ENCODE data around the gene CACNB1. TPM values are rescaled to one million over a fixed set of nuclear protein-coding genes. Genes with fewer than 3 reads are reported as not detected.

The CACNB1 gene
- total and polyA plus RNA-seq, 2 experiments from 2014 or later = 6.6 to 7.1 TPM

- Histone ChIP-seq H3K9ac (no peak overlapping the region), H3K4me2 (ENCODE audit: unreplicated experiment) (no peak overlapping the region), H3K4me1 (ENCODE audit: insufficient read depth) (0 out of 2 replicates have a peak, but pooled peaks cover 4% of the 10 kb centered on the region), H3K9me2 (ENCODE audit: insufficient read depth) (no peaks in the 10 kb centered on the region), H3K79me2 (ENCODE audit: insufficient read depth) (no peaks in the 10 kb centered on the region), H2AFZ (no peak overlapping the region), H3K9me3 (ENCODE audit: low read depth) (no peaks in the 10 kb centered on the region), H3F3A (ENCODE audit: insufficient read depth) (no peaks in the 10 kb centered on the region), H3K27me3 (replicated peaks; ENCODE audit: insufficient read depth) (no peaks in the 10 kb centered on the region; the same call in 1 of the 2 replicates), H3K27ac (no peak overlapping the region), H3K4me3 (no peak overlapping the region), H3K36me3 (ENCODE audit: low read depth) (no peaks in the 10 kb centered on the region), H4K20me1 (ENCODE audit: insufficient read depth) (no peaks in the 10 kb centered on the region)
- WGBS, 2 experiments (ENCODE audit: low coverage in 1 of 2, low lambda C conversion rate in 2 of 2, missing lambda C conversion rate in 2 of 2) = 3 to 5% methylated on average over 2 of the region's 2 CpGs
- TF ChIP-seq EZH2 (IDR thresholded peaks at IDR 0.05; ENCODE audit: insufficient read depth, poor library complexity, severe bottlenecking) (no peak), EZH2phosphoT487 (IDR thresholded peaks at IDR 0.05; ENCODE audit: insufficient read depth, low read depth) (no peak)
- no peak for DNase-seq
- in situ Hi-C loops (cut with MboI) = no loop called here
Observed at GRCh38 chr17:39167476-39167875, 30.0 kb downstream of the CACNB1 start.

GRCh38 chr17:39166437-39167335, 30.8 kb downstream of the CACNB1 start:
- TF ChIP-seq EZH2phosphoT487 (IDR thresholded peaks at IDR 0.05; ENCODE audit: insufficient read depth, low read depth) (no peak), EZH2 (IDR thresholded peaks at IDR 0.05; ENCODE audit: insufficient read depth, poor library complexity, severe bottlenecking) (no peak)
- Histone ChIP-seq H3K4me2 (ENCODE audit: unreplicated experiment) (no peak overlapping the region), H3K9me3 (ENCODE audit: low read depth) (no peaks in the 10 kb centered on the region), H3K9ac (no peak overlapping the region), H3K9me2 (ENCODE audit: insufficient read depth) (no peaks in the 10 kb centered on the region), H3K4me3 (no peak overlapping the region), H3K27ac (no peak overlapping the region), H3K4me1 (ENCODE audit: insufficient read depth) (0 out of 2 replicates have a peak, but pooled peaks cover 4% of the 10 kb centered on the region), H4K20me1 (ENCODE audit: insufficient read depth) (no peaks in the 10 kb centered on the region), H3F3A (ENCODE audit: insufficient read depth) (no peaks in the 10 kb centered on the region), H3K27me3 (replicated peaks; ENCODE audit: insufficient read depth) (no peaks in the 10 kb centered on the region; the same call in 1 of the 2 replicates), H3K79me2 (ENCODE audit: insufficient read depth) (no peaks in the 10 kb centered on the region), H3K36me3 (ENCODE audit: low read depth) (no peaks in the 10 kb centered on the region), H2AFZ (no peak overlapping the region)
- WGBS, 2 experiments (ENCODE audit: low coverage in 1 of 2, low lambda C conversion rate in 2 of 2, missing lambda C conversion rate in 2 of 2) = 76 to 77% methylated on average over 7 of the region's 7 CpGs
- DNase-seq = no peak
- in situ Hi-C loops (cut with MboI) = no loop called here

- 68 to 70% methylated on average over 17 of the region's 17 CpGs for WGBS, 2 experiments (ENCODE audit: low coverage in 1 of 2, low lambda C conversion rate in 2 of 2, missing lambda C conversion rate in 2 of 2)
Observed at GRCh38 chr17:39165841-39166349, 31.6 kb downstream of the CACNB1 start, which contains the start of gene ARL5C. Gene ARL5C, minus strand, starts transcription at chr17:39166161. Its CDS starts 401 bp downstream, at chr17:39165760.

GRCh38 chr17:39165178-39165840, 32.2 kb downstream of the CACNB1 start:
- Histone ChIP-seq H3K4me1 (ENCODE audit: insufficient read depth) (0 out of 2 replicates have a peak, but pooled peaks cover 4% of the 10 kb centered on the region), H3K36me3 (ENCODE audit: low read depth) (no peaks in the 10 kb centered on the region), H3K27me3 (replicated peaks; ENCODE audit: insufficient read depth) (no peaks in the 10 kb centered on the region; the same call in 1 of the 2 replicates), H3K9me3 (ENCODE audit: low read depth) (no peaks in the 10 kb centered on the region), H3F3A (ENCODE audit: insufficient read depth) (no peaks in the 10 kb centered on the region), H3K79me2 (ENCODE audit: insufficient read depth) (no peaks in the 10 kb centered on the region), H3K9ac (peak overlapping the region; percentile 42), H4K20me1 (ENCODE audit: insufficient read depth) (no peaks in the 10 kb centered on the region), H3K9me2 (ENCODE audit: insufficient read depth) (no peaks in the 10 kb centered on the region), H3K4me3 (peak overlapping the region; percentile 63), H3K4me2 (ENCODE audit: unreplicated experiment) (peak overlapping the region; percentile 88), H3K27ac (no peak overlapping the region), H2AFZ (peak overlapping the region; percentile 86)
- peak; percentile 18 for DNase-seq
- in situ Hi-C loops (cut with MboI) = no loop called here
- TF ChIP-seq EZH2phosphoT487 (IDR thresholded peaks at IDR 0.05; ENCODE audit: insufficient read depth, low read depth) (no peak), EZH2 (IDR thresholded peaks at IDR 0.05; ENCODE audit: insufficient read depth, poor library complexity, severe bottlenecking) (no peak)
- WGBS, 2 experiments (ENCODE audit: low coverage in 1 of 2, low lambda C conversion rate in 2 of 2, missing lambda C conversion rate in 2 of 2) = 13 to 24% methylated on average over 39 to 50 of the region's 51 CpGs

More at GRCh38 chr17:39165841-39166349, 31.6 kb downstream of the CACNB1 start, which contains the start of gene ARL5C:
- in situ Hi-C loops (cut with MboI) = no loop called here
- Histone ChIP-seq H3K9ac (peak within 1 kb of the TSS; percentile 42), H3K79me2 (ENCODE audit: insufficient read depth) (no peaks in the 10 kb centered on the region), H3K27ac (no peak within 1 kb of the TSS), H3K9me2 (ENCODE audit: insufficient read depth) (no peaks in the 10 kb centered on the region), H3K4me3 (peak within 1 kb of the TSS; percentile 63), H3K4me2 (ENCODE audit: unreplicated experiment) (peak within 1 kb of the TSS; percentile 88), H3F3A (ENCODE audit: insufficient read depth) (no peaks in the 10 kb centered on the region), H3K36me3 (ENCODE audit: low read depth) (no peaks in the 10 kb centered on the region), H3K9me3 (ENCODE audit: low read depth) (no peaks in the 10 kb centered on the region), H3K27me3 (replicated peaks; ENCODE audit: insufficient read depth) (no peaks in the 10 kb centered on the region; the same call in 1 of the 2 replicates), H2AFZ (peak within 1 kb of the TSS; percentile 86), H3K4me1 (ENCODE audit: insufficient read depth) (0 out of 2 replicates have a peak, but pooled peaks cover 4% of the 10 kb centered on the region), H4K20me1 (ENCODE audit: insufficient read depth) (no peaks in the 10 kb centered on the region)
- no peak for DNase-seq
- TF ChIP-seq EZH2 (IDR thresholded peaks at IDR 0.05; ENCODE audit: insufficient read depth, poor library complexity, severe bottlenecking) (no peak), EZH2phosphoT487 (IDR thresholded peaks at IDR 0.05; ENCODE audit: insufficient read depth, low read depth) (no peak)
